AG04450 (cell line): Measurements from ENCODE around the gene EFNA5. TPM values are rescaled to one million over a fixed set of nuclear protein-coding genes. Genes with fewer than 3 reads are reported as not detected.

ENCODE experiments used
- CTCF ChIA-PET: fragments of 300-600, 350-600 bp; formaldehyde crosslinking; extraction: SDS; loops from one replicate; lab custom pipeline; 2022; ENCODE audit warnings: antibody characterized with exemption, inconsistent platforms; lab: Charles Lee
- POLR2A ChIA-PET: fragments of 350-600 bp; formaldehyde crosslinking; extraction: SDS; loops from one replicate; lab custom pipeline; 2021; ENCODE audit warnings: antibody characterized with exemption, inconsistent platforms; lab: Yijun Ruan, JAX
- DNase-seq: peaks from one replicate; pipeline ENCODE4 v3.0.0-alpha.2; 2011; ENCODE audit warnings: low read depth, low spot score
- H3K27ac ChIP-seq: one replicate; pipeline ENCODE4 v1.5.1; 2012; ENCODE audit warnings: low read depth, low read length, control low read depth
- H3K27me3 ChIP-seq: one replicate; pipeline ENCODE4 v1.6.0; 2012; ENCODE audit warnings: low read length; ENCODE audit not compliant: control insufficient read depth, insufficient read depth
- H3K4me3 ChIP-seq: 2 replicates; pipeline ENCODE4 v1.5.1; 2011; ENCODE audit warnings: mild to moderate bottlenecking, low read depth, low read length, control low read depth
- H3K9me3 ChIP-seq: 2 replicates; pipeline ENCODE4 v1.5.1; 2012; ENCODE audit warnings: low read length; ENCODE audit not compliant: control insufficient read depth, insufficient read depth
- polyA plus RNA-seq: library from polyadenylated mRNA; depleted of rRNA; stranded (reverse); fragments of >200 nt; gene quantifications from 2 replicates; pipeline ENCODE4 v1.2.3, GENCODE V29; 2011
- TF ChIP-seq, protein P1 (sequence below): IDR thresholded peaks from 2 replicates; pipeline ENCODE4 v1.5.1; 2011; ENCODE audit warnings: low read depth, low read length, control low read depth, inconsistent platforms

EFNA5 gene
- polyA plus RNA-seq, 1 experiment, result 3.0 TPM

- no peak overlapping the region for H3K4me3 ChIP-seq
- H3K27ac ChIP-seq, result no peak overlapping the region
- TF ChIP-seq, protein P1, sequence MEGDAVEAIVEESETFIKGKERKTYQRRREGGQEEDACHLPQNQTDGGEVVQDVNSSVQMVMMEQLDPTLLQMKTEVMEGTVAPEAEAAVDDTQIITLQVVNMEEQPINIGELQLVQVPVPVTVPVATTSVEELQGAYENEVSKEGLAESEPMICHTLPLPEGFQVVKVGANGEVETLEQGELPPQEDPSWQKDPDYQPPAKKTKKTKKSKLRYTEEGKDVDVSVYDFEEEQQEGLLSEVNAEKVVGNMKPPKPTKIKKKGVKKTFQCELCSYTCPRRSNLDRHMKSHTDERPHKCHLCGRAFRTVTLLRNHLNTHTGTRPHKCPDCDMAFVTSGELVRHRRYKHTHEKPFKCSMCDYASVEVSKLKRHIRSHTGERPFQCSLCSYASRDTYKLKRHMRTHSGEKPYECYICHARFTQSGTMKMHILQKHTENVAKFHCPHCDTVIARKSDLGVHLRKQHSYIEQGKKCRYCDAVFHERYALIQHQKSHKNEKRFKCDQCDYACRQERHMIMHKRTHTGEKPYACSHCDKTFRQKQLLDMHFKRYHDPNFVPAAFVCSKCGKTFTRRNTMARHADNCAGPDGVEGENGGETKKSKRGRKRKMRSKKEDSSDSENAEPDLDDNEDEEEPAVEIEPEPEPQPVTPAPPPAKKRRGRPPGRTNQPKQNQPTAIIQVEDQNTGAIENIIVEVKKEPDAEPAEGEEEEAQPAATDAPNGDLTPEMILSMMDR, result no peak
- no peaks in the 10 kb centered on the region for H3K9me3 ChIP-seq
- no peaks in the 10 kb centered on the region for H3K27me3 ChIP-seq
- POLR2A ChIA-PET, result no interaction called here
- CTCF ChIA-PET, result no interaction called here
- no peak for DNase-seq
Measured at GRCh38 chr5:107477492-107477891, 193.2 kb downstream of the EFNA5 start.

DNA sequence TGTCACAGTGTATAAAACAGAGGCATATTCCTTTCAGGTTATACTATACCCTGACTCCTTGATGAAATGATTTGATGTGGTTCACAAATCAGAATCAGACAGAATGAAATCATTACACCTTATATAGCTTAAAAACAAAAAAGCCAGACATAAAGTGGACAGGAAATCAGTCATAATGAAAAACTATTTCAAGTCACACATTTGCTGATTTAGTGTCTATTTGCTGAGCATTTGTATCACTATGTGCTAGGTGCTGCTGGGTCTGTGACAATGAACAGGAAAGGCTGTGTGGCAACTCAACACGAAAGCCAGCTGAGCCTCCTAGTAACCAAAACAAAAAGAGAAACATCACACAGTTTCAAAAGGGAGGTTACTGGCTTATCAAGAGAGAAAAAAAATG is 194.0 kb downstream of the EFNA5 start:
- ChIA-PET POLR2A (no interaction called here), CTCF (interaction anchor here (0.6 kb wide), 1 partner anchor 19 kb away, joined by 3 read pairs; no protein-coding TSS in a partner anchor)
- no peak overlapping the region for H3K4me3 ChIP-seq
- DNase-seq, result no peak
- no peak overlapping the region for H3K27ac ChIP-seq
- no peaks in the 10 kb centered on the region for H3K27me3 ChIP-seq
- TF ChIP-seq, protein P1, result no peak
- no peaks in the 10 kb centered on the region for H3K9me3 ChIP-seq

DNA sequence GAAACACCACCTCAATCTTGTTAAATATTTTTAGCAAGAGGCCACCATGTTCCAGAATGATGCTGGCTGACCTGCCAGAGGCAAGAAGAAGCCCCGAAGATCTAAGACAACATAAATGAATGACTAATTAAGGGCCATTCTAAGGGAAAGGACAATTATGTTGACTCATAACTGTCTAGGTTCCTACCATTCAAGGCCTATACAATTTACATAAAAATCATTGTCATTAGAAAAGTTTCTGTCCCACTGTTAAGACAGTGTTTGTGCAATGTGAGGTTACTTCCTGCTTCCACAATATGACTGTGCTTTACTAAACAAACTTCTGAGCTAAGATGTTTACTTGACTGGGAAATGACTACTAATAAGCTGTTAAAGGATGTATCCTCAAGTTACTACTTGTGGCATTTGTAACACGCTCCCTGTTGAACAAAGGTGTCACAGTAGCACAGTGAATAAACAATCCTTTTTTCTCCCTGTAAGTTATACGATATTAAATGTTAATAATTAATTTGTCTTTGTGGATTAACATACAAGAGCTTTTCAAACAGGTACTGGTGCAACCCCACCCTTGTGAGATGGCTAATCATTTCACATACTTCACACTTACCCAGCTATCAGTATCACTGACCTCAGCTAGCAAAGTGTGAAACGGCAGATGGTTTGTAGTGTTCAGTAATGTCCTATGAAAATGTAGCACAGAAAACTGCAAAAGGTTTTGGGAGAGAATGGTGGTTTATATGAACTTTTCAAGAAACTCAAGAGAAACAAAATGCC is 195.8 kb downstream of the EFNA5 start:
- CTCF ChIA-PET, result interaction anchor here (0.7 to 1.2 kb wide), 2 partner anchors 97 to 199 kb away, joined by 3 to 4 read pairs; no protein-coding TSS in a partner anchor
- no peak for DNase-seq
- TF ChIP-seq, protein P1, result no peak

DNA sequence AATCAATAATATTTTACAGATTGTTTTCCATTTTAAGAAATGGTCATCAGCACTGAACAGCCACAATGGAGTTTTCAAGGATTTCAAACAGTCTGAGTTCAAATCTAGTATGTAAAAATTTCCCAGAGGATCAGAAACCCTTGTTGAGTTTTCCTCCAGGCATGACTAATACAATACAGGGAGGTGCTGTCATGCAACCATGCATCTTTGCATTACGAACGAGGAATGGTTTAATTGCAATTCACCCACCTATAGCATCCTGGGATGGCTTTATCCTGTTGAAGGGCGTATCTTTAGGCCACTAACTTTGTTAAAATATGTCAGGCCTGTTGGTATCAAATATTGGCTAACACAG is 196.4 kb downstream of the EFNA5 start:
- no peak for DNase-seq
- TF ChIP-seq, protein P1, result no peak
- Histone ChIP-seq H3K9me3 (no peaks in the 10 kb centered on the region), H3K27me3 (no peaks in the 10 kb centered on the region), H3K4me3 (no peak overlapping the region), H3K27ac (no peak overlapping the region)
- ChIA-PET CTCF (interaction anchor here (1.2 kb wide), 1 partner anchor 98 kb away, joined by 4 read pairs; no protein-coding TSS in a partner anchor), POLR2A (no interaction called here)

More for the DNA sequence above, 195.8 kb downstream of the EFNA5 start:
- Histone ChIP-seq H3K27me3 (no peaks in the 10 kb centered on the region), H3K9me3 (no peaks in the 10 kb centered on the region), H3K4me3 (no peak overlapping the region), H3K27ac (no peak overlapping the region)
- POLR2A ChIA-PET, result interaction anchor here (0.5 kb wide), 1 partner anchor 197 kb away, joined by 4 read pairs; no protein-coding TSS in a partner anchor

GRCh38 chr5:107472620-107473064 is 198.1 kb downstream of the EFNA5 start:
- POLR2A ChIA-PET, result no interaction called here
- CTCF ChIA-PET, result interaction anchor here (1.0 kb wide), 1 partner anchor 100 kb away, joined by 3 read pairs; no protein-coding TSS in a partner anchor
- H3K27me3 ChIP-seq, result no peaks in the 10 kb centered on the region

More at GRCh38 chr5:107472620-107473064, 198.1 kb downstream of the EFNA5 start:
- no peak for DNase-seq
- H3K4me3 ChIP-seq, result no peak overlapping the region
- no peak overlapping the region for H3K27ac ChIP-seq
- TF ChIP-seq, protein P1, result no peak
- H3K9me3 ChIP-seq, result no peaks in the 10 kb centered on the region
